HUDEP-2 (cell line): Measurements from ENCODE around the gene FALEC.

Experiments
- DNase-seq, 76 experiments: peaks; one replicate each; lab custom pipeline; 2025; ENCODE audit not compliant: unreplicated experiment in 76 of 76; lab: John Stamatoyannopoulos, UW

FALEC gene

DNA sequence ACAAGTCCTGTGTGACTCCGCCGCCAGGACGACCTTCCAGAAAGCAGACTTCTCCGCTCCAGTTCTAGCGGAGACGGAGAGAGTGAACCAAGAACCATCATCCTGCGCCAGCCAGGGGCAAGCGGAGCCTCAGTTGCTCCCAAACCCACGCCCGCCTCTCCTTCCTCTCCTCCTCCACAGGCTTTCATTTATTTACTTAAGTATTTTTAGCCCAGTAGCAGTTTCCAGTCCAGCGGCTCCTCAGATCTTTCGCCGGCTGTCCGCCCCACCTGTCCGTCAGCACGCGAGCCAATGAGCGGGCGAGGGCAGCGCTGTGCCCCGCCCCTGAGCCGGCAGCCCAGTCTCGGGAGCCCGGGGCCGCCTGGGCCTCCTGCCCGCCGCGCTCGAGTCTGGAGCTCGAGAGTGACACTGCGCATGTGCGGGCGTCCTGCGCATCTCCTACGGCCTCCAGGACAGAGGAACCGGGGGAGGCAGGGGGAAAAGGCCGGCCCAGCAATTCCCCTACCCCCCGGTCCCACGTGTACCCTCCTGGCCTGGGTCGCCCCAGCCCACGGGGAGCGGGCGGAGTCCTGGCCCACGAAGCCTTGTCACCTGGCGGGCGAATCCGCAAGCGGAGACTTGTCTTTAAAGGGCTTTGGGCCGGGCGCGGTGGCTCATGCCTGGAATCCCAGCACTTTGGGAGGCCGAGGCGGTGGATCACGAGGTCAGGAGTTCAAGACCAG, at the start of gene FALEC:
FALEC (plus strand) TSS at position 425 of the 722 bp plus-strand sequence.
- peak in 75 of 76 experiments; percentile 4 to 96 (median 90) for DNase-seq

GRCh38 chr1:150466964-150467363, 48.6 kb upstream of the FALEC start:
- DNase-seq = no peak

DNA sequence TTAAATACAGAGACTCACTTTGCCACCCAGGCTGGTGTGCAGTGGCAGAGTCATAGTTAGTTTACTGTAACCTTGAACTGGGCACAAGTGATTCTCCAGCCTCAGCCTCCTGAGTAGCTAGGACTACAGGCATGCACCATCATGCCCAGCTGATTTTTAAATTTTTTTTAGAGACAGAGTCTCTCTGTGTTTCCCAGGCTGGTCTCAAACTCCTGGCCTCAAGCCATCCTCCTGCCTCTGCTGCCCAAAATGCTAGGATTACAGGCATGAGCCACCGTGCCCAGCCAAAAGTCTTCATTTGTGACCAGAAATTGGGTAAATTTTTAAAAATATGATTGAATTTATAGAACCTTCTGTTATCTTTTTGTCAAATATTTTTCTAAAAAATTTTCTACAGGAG, 46.3 kb upstream of the FALEC start:
- no peak for DNase-seq

DNA sequence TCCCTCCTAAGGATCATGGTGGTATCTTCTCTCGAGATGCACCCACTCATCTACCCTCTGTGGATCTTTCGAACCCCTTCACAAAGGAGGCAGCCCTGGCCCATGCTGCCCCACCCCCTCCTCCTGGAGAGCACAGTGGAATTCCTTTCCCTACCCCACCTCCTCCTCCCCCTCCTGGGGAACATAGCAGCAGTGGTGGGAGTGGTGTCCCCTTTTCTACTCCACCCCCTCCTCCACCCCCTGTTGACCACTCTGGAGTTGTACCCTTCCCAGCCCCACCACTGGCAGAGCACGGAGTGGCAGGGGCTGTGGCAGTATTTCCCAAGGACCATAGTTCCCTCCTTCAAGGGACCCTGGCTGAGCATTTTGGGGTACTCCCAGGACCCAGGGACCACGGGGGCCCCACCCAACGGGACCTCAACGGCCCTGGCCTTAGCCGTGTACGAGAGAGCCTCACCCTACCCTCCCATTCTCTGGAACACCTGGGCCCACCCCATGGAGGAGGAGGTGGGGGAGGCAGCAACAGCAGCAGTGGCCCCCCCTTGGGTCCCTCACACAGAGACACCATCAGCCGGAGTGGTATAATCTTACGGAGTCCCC, 42.9 kb upstream of the FALEC start:
- no peak for DNase-seq

GRCh38 chr1:150473659-150474058, 41.9 kb upstream of the FALEC start:
- no peak for DNase-seq

GRCh38 chr1:150474869-150475268, 40.7 kb upstream of the FALEC start:
- no peak for DNase-seq

DNA sequence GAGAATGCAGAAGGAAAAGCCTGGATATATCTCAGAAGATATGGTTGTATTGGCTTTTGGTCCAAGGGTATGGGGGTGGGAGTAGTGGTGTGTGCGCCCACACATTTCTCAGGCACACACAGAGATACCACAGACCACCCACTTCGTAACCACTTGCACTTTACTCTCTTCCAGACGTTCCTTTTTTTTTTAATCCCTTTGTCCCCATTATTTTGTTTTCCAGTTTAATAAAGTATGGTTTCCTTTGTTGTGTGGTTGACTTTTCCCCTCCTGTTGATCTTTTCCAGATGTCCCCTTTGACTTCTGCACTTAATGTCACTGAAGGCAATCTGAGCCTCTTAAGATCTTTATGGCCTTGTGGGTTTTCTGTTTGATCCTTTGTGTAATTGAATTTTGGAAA, 38.8 kb upstream of the FALEC start:
- DNase-seq = no peak

DNA sequence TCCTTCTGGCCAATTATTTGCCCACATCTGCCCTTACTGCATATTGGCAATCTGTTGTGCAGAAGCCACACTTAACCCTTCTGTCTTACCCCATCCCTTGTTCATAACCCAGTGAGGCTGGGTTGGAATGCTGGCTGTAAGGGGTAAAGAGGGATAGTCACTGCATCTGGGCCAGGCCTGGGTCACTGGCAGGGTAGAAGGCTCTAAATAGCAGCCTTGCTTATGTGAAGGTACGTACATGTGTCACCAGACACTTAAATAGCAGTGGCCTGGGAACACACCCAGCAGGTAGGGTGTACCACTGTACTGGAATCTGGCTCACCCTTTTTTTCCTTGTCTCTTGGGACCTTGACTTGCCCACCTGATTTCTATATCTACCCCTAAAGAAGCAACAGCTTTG, 38.2 kb upstream of the FALEC start:
- no peak for DNase-seq

DNA sequence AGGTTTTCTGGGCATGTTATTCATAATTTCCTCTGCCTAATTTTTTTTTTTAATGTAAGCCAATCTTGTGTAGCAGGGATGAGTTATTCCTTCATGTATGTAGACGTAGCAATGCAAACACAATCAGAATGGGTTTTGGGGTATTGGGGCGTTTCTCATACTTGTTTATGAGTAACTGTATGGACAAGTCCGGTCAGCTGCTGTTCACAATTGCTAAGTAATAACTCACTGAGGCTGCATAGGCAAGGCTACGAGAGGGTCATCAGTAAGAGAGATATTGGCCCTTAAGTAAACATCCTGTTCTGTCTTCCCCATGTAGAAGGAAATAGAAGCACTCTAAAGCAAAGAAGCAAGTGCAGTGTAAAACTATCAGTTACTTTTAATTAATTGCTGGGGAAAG, 37.8 kb upstream of the FALEC start:
- DNase-seq = no peak

- DNase-seq = no peak
Observed at GRCh38 chr1:150479370-150479769, 36.2 kb upstream of the FALEC start.

DNA sequence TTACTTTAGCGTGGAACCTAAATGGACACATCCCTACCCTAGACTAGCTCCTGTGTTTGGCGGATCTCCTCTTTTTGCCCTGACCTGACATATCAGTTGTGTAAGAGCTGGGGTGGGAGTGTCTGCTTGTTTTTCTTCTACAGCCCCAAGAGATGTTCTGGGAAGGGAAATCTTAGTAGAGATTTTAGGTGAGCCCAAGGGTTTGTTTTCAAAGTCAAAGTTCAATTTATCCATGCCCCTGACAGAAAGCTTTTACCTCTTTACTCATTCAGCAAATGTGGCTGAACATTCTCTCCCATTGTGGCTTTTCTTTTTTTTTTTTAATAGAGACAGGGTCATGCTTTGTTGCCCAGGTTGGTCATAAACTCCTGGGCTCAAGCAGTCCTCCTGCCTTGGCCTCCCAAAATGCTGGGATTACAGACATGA, 35.6 kb upstream of the FALEC start:
- DNase-seq = no peak

DNA sequence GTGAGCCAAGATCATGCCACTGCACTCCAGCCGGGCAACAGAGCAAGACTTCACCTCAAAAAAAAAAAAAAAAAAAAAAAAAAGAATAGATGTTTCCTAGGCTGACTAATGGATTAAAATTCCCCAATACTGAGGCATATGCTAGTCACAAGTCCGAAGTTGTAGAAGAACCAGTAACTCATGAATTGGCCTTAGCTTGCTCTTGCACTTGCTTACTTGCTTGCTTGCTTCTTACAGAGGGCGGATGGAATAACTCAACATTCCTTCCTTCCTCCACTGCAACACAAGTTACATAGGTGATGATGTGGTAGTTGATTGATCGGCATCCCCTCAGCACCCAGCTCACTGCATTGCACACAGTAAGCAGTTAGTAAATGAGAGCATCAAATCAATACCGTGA, 31.1 kb upstream of the FALEC start:
- DNase-seq = no peak

- peak in 28 of 76 experiments; percentile 1 to 50 (median 20) for DNase-seq
Observed at GRCh38 chr1:150484861-150485260, 30.7 kb upstream of the FALEC start.

DNA sequence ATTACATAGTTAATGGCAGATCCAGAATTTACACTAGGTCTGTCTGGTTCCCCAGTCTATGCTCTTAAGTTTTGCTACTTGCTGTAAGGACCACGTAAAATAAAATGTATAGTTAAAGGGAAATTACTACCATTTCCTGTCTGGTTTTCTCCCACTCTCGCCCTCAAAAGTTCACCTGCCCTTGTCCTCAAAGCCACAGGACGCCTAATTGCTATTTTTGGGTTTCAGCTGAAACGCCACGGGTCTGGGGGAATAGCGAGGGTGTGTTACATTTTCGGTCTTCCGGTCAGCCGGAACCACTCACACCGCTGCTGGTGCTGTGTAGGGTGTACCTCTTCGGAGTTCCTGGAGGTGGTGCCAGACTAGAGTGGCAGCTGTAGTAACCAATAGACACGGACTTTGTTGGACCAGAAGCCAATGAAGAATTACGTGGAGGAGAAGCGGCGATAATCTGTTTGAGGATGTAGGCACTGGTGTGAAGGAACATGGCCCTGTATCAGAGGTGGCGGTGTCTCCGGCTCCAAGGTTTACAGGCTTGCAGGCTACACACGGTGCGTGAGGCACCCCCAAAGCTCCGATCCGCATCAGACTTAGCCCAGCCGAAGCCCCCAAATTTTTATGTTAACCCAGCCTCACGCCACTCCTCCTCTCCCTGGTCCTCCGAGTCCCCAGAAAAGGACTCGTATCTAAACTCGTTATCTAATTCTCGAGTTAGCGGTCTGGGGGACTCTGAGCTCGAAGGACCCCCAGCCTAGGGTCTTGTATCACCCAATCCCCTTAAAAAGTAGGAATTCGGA, 28.4 kb upstream of the FALEC start, which contains the start of gene TARS2:
TARS2 (plus strand) TSS at position 454 of the 797 bp plus-strand sequence; CDS start at position 486, 32 bp downstream.
- DNase-seq = peak in 75 of 76 experiments; percentile 36 to 99 (median 94)

GRCh38 chr1:150487763-150488115, 27.8 kb upstream of the FALEC start:
- DNase-seq = no peak

- DNase-seq = no peak
Observed at GRCh38 chr1:150493175-150493574, 22.4 kb upstream of the FALEC start.

DNA sequence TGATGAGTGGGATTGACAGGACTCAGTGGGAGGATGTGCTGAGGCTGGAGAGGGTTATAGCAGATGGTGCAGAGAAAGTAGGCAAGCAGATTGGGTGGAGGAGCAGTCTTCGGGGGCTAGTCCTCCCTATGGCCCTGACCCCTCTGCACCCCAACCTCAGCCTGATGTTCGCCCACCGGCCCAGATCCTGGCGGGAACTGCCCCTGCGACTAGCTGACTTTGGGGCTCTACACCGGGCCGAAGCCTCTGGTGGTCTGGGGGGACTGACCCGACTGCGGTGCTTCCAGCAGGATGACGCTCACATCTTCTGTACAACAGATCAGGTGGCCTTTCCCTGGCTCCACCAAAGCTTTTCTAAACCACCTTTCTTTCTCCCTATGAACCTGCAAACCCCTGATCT, 17.2 kb upstream of the FALEC start:
- no peak for DNase-seq

DNA sequence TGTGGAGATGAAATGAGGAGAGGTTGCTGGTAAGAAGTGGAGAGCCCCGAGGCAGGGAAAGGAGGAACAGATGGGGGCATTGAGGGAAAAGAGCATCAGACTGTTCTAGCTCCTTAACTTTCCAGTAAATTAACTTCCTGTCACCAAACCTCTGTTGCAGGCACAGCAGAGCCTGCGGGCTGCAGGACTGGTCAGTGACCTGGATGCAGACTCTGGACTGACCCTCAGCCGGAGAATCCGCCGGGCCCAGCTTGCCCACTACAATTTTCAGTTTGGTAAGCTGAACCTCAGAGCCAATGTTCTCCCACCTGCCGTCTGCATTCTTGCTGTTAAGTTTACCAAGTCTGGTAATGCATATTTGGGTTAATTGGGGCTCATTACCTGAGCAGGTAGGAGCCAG, 10.1 kb upstream of the FALEC start:
- DNase-seq = no peak

DNA sequence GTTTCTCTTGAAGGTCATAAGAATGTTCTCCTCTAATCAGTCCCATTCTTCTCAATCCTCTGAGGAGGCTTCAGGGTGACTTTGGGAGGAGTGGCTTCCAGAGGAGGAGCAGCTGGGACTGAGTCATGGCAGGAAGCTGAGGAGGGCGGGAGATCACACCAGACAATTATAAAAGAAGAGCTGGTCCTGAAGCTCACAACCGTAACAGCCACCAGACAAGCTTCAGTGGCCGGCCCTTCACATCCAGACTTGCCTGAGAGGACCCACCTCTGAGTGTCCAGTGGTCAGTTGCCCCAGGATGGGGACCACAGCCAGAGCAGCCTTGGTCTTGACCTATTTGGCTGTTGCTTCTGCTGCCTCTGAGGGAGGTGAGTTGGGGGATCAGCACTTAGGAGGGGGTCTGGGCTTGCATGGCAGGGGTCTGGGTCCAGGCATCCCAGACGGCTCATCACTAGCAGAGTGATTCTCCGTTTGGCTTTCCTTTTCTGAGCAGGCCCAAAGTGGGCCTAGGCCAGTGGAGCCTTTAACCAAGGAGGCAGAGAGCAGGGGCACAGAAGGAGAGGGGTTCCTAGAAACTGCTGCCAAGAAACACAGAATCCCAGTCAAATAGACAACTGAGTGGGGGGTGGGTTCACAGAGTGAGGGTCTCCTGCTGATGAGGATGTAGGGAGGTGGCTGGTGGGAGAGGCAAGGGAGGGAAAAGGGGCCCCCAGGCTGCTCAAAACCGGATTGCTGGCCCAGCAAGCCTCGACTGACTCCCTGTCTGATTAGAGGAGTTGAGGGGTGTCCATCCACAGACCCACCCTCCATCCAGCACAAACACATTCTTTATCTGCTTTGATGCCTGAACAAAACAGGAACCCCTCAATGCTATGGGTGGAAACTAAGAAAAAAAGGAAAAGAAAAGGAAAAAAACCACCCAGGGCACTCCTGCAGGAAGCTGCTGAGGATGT, 7.4 kb upstream of the FALEC start, which contains the start of gene ECM1:
ECM1 (plus strand) TSS at position 198 of the 953 bp plus-strand sequence; CDS start at position 299, 101 bp downstream.
- peak in 20 of 76 experiments; percentile 2 to 41 (median 13) for DNase-seq

- no peak for DNase-seq
Observed at GRCh38 chr1:150508982-150509381, 6.6 kb upstream of the FALEC start.
